ENCODE results near the gene CP.
"Not testable (repeated sequence)": the region's sequence is repeated elsewhere in the genome, so short reads cannot be mapped to it uniquely, and the experiment has no call there.

Gene CP

DNA sequence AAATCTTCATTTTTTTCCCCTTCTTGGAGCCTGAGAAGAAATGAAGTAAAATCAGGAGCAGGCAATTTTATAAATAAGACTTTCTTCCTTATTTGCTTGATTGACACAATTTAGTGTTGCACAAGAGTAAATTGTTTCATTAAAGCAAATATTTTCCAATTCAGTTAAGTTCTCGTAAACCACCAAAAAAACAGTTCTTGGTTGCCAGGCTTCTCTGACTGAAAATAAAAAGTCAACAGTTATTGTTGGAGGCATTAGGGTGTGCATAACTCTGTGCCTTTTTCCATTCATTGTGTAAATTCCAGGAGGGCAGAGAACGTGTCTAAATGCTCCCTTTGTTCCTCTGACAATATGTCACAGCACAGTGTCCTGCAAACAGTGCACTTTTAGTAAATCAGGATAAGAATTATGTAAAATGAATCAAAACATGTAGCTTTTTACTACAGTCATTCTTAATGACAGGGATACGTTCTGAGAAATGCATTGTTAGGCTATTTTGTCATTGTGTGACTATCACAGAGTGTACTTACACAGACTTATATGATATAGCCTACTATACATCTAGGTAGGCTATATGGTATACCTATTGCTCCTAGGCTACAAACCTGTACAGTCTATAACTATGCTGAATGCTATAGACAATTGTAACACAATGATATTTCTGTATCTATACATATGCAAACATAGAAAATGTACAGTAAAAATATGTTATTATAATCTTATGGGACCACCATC lies at the start of gene CP:
Gene CP, minus strand, starts transcription at position 47 of the 735 bp plus-strand sequence. Its CDS starts 37 bp downstream, at position 10.
- DNase-seq = no peak

GRCh38 chr3:149270180-149270579 lies 48.6 kb upstream of the CP start:
- DNase-seq = no peak

DNA sequence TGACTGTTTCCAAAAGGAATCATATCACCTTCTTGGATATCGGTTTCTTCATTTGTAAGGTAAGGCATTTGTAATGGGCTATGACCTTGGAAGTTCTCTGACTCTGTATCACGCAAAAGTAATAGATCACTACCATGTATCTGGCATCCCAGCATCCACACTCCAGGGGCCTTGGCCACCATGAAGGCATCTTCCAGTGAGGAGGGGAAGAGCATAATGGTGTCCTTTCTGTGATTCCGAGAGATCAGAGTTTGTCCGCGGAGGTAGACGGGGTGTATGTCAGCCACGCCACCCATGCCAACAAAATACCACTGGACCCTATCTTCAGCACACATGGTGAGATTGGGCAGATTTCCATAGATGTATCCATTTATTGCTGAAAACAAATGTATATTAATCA lies 48.1 kb upstream of the CP start:
- DNase-seq = no peak

DNA sequence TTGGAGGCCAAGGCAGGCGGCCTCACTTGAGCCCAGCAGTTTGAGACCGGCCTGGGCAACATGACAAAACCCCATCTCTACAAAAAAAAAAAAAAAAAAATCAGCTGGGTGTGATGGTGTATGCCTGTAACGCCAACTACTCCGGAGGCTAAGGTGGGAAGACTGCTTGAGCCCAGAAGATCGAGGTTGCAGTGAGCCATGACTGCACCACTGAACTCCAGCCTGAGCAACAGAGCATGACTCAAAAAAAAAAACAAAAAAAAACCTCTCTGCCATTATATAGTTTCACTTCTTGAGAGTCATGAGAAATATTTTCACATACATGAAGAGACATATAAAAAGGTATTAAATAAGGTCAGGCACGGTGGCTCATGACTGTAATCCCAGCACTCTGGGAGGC lies 45.9 kb upstream of the CP start:
- DNase-seq = no peak

DNA sequence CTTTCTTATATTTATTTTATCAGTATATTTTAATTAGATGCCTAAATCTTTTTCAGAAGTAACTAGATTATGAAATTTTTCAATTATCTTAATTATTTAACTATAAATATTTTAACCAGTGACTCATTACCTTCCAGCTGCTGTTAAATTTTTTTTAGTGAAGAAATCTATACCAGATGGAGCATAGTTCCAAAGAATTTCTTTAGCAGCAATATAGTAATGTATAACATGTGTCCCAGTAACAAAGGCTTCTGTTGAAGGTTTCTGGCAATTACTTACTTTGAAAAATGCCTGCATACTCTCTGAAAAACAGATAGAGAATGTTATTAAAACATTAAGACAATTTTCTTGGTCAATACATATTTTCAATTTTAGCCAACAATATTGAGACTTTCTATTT lies 45.1 kb upstream of the CP start:
- no peak for DNase-seq

- DNase-seq = no peak
Observed at GRCh38 chr3:149263856-149264255, 42.2 kb upstream of the CP start.

DNA sequence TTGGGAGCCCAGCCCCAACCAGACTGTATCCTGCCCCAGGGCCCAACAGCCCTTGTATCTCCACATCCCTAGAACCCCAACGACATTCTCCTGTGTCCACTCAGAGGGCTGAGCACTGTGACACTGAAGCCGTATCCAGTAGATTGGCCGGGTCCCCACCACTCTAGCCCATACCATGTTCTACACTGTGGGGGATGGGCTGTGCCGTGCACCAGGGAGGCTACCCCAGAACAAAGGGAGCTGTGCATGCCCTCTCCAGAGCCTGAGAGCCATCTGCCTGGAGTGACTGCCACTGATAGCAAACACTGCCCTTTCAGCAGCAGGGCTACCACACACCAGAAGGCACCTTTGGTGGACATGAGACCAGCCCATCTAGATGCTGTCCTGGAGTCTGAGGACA lies 37.1 kb upstream of the CP start:
- no peak for DNase-seq

- DNase-seq = no peak
Observed at GRCh38 chr3:149258298-149258697, 36.7 kb upstream of the CP start.

- no peak for DNase-seq
Observed at GRCh38 chr3:149252272-149252671, 30.6 kb upstream of the CP start.

DNA sequence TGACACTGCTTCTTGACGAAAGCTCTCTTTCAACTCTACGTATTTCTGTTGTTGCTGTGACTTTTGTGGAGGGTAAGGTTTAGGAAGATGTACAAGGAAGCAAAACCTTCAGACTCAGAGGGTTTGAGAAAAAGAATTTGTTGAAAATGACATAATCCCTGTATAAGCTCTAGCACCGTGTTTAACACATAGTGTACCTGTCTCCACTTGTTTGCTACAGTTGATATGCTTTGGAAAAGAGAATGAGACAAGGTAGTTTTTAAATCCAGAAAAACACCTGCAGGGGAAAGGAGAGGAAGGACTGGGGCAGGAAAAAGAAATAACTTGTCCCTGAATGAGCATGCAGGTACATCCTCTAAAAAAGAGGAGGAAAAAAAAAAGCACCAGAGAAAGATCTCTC lies 29.6 kb upstream of the CP start:
- no peak for DNase-seq

DNA sequence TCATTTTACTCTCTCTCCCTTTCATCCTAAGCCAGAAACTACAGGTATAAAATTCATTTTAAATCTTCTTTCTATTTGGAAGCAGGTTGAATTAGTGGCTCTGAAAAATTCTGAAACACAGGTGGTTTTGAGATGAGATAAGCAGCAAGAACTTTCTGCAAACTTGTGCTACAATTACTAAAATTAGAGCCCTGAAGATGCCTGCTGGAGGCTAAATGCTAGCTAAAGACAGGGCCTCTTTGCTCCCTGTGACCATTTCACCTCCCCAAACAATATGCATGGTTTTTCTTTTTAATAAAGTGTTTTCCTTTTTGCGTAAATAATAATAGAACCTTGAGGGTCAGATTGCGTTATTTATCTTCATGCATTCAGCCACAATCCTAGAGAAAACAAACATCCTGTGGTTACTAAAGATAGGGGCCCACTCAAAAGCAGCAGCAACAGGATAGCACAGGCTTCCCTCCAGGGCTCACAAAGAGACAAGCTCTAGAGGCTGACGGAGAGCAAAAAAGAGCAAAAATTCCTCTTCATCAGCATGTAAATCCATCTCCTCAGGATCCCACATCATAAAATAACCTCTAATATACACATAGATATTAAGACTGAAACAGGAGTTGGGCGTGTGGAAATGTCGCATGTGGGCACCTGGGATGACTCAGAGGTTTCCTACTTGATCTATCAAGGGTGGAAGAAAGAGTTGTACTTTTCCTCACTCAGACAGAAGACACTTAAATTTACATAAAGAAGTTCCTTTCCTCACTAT lies 26.5 kb upstream of the CP start:
- DNase-seq = peak; percentile 27 to 55

DNA sequence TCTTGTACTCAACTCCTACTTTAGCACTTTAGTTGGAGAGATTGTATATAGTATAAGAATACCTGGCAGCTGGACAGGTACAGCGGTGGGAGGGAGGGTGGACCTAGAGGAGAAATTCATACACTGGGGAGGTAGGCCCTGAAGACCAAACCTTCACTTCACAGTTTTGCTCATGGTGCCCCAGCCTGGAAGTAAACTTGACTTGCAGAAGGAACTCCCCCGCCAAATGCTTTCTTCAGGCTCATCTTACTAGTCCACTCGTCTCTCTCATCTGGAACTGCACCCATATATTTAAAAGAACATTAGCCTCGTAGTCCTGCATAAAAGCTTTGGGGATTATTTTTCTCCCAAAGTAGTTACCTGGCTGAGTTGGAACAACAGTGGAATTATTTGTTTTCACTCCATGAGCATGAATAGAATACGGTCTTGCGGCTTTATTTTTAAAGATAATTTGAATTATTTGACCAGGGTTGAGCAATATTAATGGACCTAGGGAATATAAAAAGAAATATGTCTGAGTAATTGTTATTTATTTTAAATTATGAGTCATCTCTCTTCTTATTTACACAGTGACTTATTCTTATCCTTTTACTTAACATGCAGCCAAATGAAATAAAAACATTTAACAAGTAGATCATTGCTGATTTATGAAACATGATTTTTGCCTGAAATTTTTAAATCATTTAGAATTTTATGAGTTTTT lies 25.5 kb upstream of the CP start:
- DNase-seq = no peak

GRCh38 chr3:149245738-149246451 lies 24.3 kb upstream of the CP start:
- no peak for DNase-seq

GRCh38 chr3:149243540-149243939 lies 21.9 kb upstream of the CP start:
- no peak for DNase-seq

GRCh38 chr3:149239357-149239936 lies 17.8 kb upstream of the CP start:
- no peak for DNase-seq

- not testable (repeated sequence) for DNase-seq
Observed at GRCh38 chr3:149238268-149238667, 16.6 kb upstream of the CP start.

DNA sequence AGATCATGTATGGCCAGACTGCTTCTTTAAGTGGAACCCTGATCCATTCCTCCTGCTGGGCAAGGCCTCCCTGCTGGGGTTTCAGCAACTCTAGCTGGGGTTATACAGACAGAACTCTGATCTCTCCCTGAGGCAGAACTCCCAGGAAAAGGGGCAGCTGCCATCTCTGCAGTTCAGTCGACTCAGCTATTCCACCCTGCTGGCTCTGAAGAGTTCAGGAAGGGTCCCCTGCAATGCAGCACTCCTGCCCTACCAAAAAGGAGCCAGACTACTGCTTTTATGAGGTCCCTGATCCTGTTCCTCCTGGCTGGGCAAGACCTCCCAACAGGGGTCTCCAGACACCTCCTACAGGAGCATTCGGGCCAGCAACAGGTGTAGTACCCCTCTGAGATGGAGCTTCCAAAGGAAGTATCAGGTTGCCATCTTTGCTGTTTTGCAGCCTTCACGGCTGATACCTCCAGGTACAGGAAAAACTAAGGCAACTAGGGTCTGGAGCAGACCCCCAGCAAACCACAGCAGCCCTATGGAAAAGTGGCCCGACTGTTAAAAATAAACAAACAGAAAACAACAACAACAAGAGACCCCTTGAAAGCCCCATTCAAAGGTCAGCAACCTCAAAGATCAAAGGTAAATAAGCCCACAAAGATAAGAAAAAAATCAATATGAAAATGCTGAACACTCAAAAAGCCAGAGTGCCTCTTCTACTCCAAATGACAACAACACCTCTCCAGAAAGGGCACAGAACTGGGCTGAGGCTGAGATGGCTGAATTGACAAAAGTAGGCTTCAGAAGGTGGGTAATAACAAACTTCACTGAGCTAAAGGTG lies 14.2 kb upstream of the CP start:
- DNase-seq = no peak

DNA sequence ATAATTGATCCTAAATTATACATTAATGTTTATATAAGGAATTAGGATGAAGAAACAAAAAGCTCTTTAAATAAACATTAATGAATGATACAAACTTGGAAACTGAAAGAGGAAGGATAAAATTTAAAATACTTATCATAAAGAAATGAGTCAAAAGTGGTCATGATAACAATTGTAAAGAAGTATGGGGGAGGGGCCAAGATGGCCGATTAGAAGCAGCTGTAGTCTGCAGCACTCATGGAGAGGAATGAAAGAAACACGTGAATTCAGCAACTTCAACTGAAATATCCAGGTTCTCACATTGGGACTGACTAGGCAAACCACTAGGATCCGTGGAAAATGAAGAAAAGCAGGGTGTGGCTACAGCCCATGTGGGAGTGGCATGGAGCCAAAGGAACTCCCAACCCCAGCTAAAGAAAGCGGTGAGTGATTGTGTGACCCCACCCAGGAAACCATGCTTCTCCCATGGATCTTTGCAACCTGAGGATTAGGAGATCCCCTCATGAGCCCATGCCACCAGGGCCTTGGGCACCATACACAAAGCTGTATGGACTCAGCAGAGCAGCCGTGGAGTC lies 13.1 kb upstream of the CP start:
- DNase-seq = no peak

DNA sequence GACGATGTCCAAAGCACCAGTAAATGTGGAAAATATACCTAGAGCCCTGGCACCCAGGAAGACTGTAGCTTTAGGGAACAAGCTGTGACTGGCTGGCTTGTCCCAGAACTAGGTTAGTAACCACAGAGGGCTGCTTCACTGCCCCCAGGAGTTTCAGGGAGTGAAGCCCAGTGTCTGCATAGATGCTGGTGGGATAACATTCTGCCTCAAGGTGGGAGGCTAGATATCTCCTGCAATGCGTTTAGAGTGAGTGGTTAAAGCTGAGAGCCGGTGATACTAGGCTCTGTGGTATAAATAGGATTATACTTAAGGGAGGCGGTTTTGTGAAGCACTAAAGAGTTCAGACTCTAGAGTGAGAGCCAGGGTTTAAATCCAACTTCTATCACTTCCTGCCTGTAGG lies 11.7 kb upstream of the CP start:
- no peak for DNase-seq

DNA sequence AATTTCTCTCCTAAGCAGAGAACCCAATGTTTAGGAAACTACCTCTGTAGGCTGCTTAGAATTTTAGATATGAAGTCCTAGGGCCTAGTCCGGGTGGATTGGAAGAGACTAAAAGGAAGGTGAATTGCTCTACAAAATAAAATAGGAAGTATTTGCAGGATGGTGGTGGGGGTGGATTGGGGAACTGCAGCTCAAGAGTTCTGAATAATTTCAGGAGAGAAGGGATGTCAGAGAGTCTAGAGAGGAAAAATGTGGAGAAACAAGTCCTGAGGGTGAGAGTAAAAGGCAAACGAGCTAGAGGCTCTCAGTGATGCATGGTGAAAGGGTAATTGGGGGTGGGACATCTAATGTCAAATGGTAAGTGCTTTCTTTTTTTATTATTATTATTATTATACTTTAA lies 10.2 kb upstream of the CP start:
- DNase-seq = no peak

DNA sequence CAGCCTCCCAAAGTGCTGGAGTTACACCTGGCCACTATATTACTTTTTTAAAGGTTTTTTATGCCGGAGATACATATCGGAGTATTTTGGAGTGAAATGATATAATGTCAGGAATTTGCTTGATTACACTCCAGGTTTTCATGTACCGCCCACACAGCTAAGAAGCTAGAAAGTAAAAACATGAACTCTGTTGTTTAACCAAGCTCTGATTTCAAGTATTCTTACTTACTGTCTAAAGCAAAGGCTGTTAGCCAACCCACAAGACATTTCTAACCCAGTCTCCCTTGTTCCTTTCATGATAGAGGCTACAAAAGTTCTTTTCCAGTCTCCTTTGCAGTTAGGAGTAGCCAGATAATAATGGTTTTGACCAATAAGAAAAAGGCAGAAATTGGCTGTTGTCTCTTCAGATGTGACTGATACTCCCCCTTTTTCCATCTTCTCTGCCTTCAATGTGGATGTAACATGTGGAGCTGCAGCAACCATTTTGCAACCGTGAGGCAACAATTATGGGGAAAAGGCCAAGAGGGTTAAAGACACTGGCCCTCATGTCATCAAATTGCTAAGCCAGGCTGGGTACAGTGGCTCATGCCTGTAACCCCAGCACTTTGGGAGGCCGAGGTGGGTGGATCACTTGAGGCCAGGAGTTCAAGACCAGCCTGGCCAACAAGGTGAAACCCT lies 6.1 kb upstream of the CP start:
- DNase-seq = no peak
